CD4-positive, alpha-beta T cell treated with Interleukin-4 for 4 hours (primary cell): ENCODE results near the gene RSPO1.

ENCODE experiments used
- DNase-seq: peaks from one replicate; pipeline ENCODE4 v3.0.0-alpha.2; 2020

RSPO1 gene

GRCh38 chr1:37656026-37656425, 21.3 kb upstream of the RSPO1 start:
- DNase-seq = no peak

GRCh38 chr1:37655274-37655673, 20.6 kb upstream of the RSPO1 start:
- DNase-seq = no peak

GRCh38 chr1:37653906-37654305, 19.2 kb upstream of the RSPO1 start:
- no peak for DNase-seq

GRCh38 chr1:37652976-37653375, 18.3 kb upstream of the RSPO1 start:
- no peak for DNase-seq

- DNase-seq = no peak
Measured at GRCh38 chr1:37651803-37652202, 17.1 kb upstream of the RSPO1 start.

GRCh38 chr1:37650721-37651120, 16.0 kb upstream of the RSPO1 start:
- DNase-seq = no peak

- DNase-seq = no peak
Measured at GRCh38 chr1:37650173-37650572, 15.5 kb upstream of the RSPO1 start.

- DNase-seq = no peak
Measured at GRCh38 chr1:37647281-37647680, 12.6 kb upstream of the RSPO1 start.

- DNase-seq = no peak
Measured at GRCh38 chr1:37641059-37641458, 6.4 kb upstream of the RSPO1 start.

GRCh38 chr1:37636435-37636834, 1.7 kb upstream of the RSPO1 start:
- DNase-seq = no peak

- no peak for DNase-seq
Measured at GRCh38 chr1:37634992-37635902, 555 bp upstream of the RSPO1 start.

- DNase-seq = no peak
Measured at GRCh38 chr1:37633938-37634243, 801 bp downstream of the RSPO1 start.

- no peak for DNase-seq
Measured at GRCh38 chr1:37633040-37633937, 1.4 kb downstream of the RSPO1 start.

- no peak for DNase-seq
Measured at GRCh38 chr1:37631036-37631435, 3.7 kb downstream of the RSPO1 start.

- DNase-seq = no peak
Measured at GRCh38 chr1:37630426-37631028, 4.2 kb downstream of the RSPO1 start.

GRCh38 chr1:37629726-37630425, 4.8 kb downstream of the RSPO1 start:
- DNase-seq = no peak

- no peak for DNase-seq
Measured at GRCh38 chr1:37629008-37629407, 5.7 kb downstream of the RSPO1 start.

- no peak for DNase-seq
Measured at GRCh38 chr1:37628026-37628556, 6.6 kb downstream of the RSPO1 start.

GRCh38 chr1:37622131-37622530, 12.6 kb downstream of the RSPO1 start:
- DNase-seq = no peak

- DNase-seq = no peak
Measured at GRCh38 chr1:37621326-37621870, 13.3 kb downstream of the RSPO1 start.

- DNase-seq = no peak
Measured at GRCh38 chr1:37620707-37621106, 14.0 kb downstream of the RSPO1 start.

GRCh38 chr1:37616330-37616729, 18.4 kb downstream of the RSPO1 start:
- no peak for DNase-seq
